ENCODE data around the gene LAD1. TPM values are rescaled to one million over a fixed set of nuclear protein-coding genes. Genes with fewer than 3 reads are reported as not detected.
A peak's percentile ranks its signal among the peaks of the same experiment; 100 is the strongest.

The LAD1 gene
- total and polyA plus RNA-seq, 8 donors: 11.5 to 37.6 (median 12.0) TPM

DNA sequence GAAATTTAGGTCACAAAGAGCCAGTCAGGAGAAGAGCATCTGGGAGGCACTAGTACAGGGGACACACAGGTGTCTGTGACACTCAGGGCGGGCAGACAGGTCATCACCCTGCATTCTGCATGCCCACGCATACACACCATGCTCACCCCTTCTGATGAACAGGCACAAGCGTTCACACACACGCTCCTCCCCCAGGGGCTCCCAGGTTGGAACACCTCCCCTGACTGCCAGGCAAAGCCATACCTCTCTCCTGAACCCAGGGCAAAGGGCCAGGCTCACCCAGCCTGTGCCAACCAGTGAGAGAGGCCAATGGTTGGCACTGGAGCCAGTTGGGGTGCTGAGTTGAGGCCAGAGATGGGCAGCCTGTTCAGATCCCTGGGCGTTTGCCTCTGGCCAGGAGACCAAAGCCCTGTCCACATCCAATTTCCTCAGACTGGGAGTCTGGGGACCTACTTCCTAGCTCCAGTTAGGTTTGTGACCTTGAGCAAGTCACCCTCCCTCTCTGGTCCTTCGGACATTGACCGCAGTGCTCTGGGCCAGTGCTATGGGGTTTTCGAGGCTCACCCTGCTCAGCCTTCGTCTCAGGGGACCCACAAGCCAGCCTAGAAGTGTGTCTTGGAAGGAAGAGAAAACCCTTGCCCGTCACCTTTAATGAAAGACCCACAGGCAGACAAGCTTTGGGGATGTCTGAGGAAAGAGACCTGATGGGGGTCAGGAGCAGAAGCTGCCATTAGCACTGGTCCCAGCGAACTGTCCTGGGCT lies 5.8 kb upstream of the LAD1 start:
- intact Hi-C loops (cut with DNase I): no loop called here
- H3K4me3 ChIP-seq: no peak overlapping the region
- no peak for ATAC-seq

DNA sequence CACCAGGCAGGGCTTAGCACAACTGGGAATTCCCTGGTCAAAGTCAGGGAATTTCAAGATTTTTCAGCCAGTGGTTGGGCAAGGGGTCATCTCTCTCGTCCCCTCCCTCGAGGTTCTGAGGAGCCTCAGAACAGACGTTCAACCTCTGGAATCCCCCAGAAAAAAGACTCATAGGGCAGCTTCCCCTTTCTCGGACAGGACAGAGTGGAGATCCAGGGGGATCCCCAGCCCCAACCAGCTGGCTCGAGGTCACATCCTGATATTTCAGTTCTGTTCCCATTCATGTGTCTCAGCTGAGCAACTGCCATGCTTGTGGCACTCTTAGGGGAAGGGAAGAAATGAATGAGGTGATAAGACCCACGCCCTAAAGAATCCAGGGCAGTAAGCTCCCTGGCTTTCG lies 4.9 kb upstream of the LAD1 start:
- ATAC-seq: no peak
- Histone ChIP-seq H3K9me3 (no peaks in the 10 kb centered on the region), H3K36me3 (no peaks in the 10 kb centered on the region), H3K4me3 (no peak overlapping the region), H3K4me1 (peaks cover 0 to 16% of the 10 kb centered on the region in 2 donors), H3K27me3 (peaks cover 11 to 24% of the 10 kb centered on the region in 2 donors), H3K27ac (no peak overlapping the region)
- TF ChIP-seq, protein P1, sequence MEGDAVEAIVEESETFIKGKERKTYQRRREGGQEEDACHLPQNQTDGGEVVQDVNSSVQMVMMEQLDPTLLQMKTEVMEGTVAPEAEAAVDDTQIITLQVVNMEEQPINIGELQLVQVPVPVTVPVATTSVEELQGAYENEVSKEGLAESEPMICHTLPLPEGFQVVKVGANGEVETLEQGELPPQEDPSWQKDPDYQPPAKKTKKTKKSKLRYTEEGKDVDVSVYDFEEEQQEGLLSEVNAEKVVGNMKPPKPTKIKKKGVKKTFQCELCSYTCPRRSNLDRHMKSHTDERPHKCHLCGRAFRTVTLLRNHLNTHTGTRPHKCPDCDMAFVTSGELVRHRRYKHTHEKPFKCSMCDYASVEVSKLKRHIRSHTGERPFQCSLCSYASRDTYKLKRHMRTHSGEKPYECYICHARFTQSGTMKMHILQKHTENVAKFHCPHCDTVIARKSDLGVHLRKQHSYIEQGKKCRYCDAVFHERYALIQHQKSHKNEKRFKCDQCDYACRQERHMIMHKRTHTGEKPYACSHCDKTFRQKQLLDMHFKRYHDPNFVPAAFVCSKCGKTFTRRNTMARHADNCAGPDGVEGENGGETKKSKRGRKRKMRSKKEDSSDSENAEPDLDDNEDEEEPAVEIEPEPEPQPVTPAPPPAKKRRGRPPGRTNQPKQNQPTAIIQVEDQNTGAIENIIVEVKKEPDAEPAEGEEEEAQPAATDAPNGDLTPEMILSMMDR (IDR thresholded peaks at IDR 0.05): no peak
- no peak for DNase-seq
- intact Hi-C loops (cut with DNase I): no loop called here

More for the DNA sequence above, 5.8 kb upstream of the LAD1 start:
- H3K36me3 ChIP-seq: no peaks in the 10 kb centered on the region
- TF ChIP-seq, protein P1 (IDR thresholded peaks at IDR 0.05): no peak
- peaks cover 5 to 16% of the 10 kb centered on the region in 2 donors for H3K27me3 ChIP-seq
- H3K27ac ChIP-seq: no peak overlapping the region
- peaks cover 0 to 16% of the 10 kb centered on the region in 2 donors for H3K4me1 ChIP-seq
- DNase-seq: no peak
- H3K9me3 ChIP-seq: no peaks in the 10 kb centered on the region

DNA sequence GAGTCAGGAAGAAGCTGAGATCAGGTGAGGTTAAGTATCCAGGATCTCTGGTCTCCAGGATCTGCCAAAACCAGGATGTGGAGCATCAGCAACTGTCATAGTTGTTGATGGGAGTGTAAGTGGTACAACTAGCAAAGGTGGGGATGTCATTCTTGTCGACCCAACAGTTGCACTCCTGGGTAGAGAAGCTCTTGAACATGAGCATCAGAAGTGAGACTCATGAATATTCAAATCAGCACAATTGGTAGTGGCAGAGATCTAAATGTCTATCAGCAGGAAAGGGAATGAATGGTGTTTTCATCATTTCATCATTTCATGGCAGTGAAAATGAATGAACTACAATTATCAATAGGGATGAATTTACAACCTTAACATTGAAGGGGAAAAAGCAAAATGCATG lies 4.2 kb upstream of the LAD1 start:
- H3K27me3 ChIP-seq: peaks cover 17 to 31% of the 10 kb centered on the region in 2 donors
- H3K9me3 ChIP-seq: no peaks in the 10 kb centered on the region
- TF ChIP-seq, protein P1 (IDR thresholded peaks at IDR 0.05): no peak
- H3K4me1 ChIP-seq: peaks cover 0 to 15% of the 10 kb centered on the region in 2 donors
- H3K4me3 ChIP-seq: no peak overlapping the region
- intact Hi-C loops (cut with DNase I): no loop called here
- H3K27ac ChIP-seq: no peak overlapping the region
- H3K36me3 ChIP-seq: no peaks in the 10 kb centered on the region
- ATAC-seq: no peak
- DNase-seq: no peak

DNA sequence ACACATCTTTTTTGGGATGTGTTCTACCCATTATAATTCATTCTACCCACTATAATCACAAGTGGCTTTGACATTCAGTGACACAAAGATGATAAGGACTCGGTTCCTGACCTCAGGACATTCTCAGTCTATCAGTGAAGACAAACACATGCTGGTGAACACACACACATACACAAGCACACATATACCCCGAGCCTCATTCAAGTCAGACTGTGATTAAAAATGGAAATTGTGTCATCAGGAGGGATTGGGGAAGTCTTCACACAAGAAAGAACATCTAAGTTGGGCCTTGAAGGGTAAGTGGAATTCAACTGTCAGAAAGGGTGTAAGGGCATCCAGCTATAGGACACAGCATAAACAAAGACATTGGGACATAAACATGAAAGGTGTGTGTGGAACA lies 2.6 kb upstream of the LAD1 start:
- ATAC-seq: no peak
- Histone ChIP-seq H3K4me3 (no peak overlapping the region), H3K4me1 (peaks cover 0 to 12% of the 10 kb centered on the region in 2 donors), H3K36me3 (no peaks in the 10 kb centered on the region), H3K27me3 (peaks cover 17 to 44% of the 10 kb centered on the region in 2 donors), H3K9me3 (no peaks in the 10 kb centered on the region), H3K27ac (no peak overlapping the region)
- TF ChIP-seq, protein P1 (IDR thresholded peaks at IDR 0.05): no peak
- DNase-seq: no peak
- intact Hi-C loops (cut with DNase I): no loop called here

DNA sequence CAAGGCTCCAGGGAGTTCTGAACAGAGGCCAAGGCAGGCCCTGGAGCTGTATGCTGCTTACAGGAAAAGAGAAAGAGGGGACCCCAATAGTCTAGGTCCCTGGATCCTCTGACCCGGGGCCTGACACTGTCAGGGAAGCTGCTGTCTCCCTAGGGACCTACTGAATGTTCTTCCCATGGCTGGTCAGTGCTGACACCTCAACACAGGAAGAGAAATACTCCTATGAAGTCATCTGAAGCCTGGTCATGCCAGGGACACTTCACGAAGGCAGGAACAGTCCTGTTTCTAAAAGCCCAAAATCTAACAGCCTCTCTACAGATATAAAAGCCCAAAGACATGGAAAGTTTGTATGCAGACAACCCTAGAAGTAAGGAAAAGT lies 1.7 kb upstream of the LAD1 start:
- H3K27ac ChIP-seq: no peak overlapping the region
- peaks cover 0 to 12% of the 10 kb centered on the region in 2 donors for H3K4me1 ChIP-seq
- TF ChIP-seq, protein P1 (IDR thresholded peaks at IDR 0.05): no peak
- H3K9me3 ChIP-seq: no peaks in the 10 kb centered on the region
- no peaks in the 10 kb centered on the region for H3K36me3 ChIP-seq
- H3K4me3 ChIP-seq: no peak overlapping the region
- intact Hi-C loops (cut with DNase I): no loop called here
- ATAC-seq: no peak
- peak in 1 of 4 donors; percentile 24 for DNase-seq
- H3K27me3 ChIP-seq: peaks cover 17 to 44% of the 10 kb centered on the region in 2 donors

All from left lung (tissue), 10 donors.